Measurements from ENCODE around the gene NDC80. TPM values are rescaled to one million over a fixed set of nuclear protein-coding genes. Genes with fewer than 3 reads are reported as not detected.

Gene NDC80
- total RNA-seq, 1 experiment from 2014 or later = 36.0 TPM

- no peaks in the 10 kb centered on the region for H3K4me1 ChIP-seq (ENCODE audit: control insufficient read depth, insufficient read depth, low read length)
- no peaks in the 10 kb centered on the region for H3K27me3 ChIP-seq (ENCODE audit: control insufficient read depth, insufficient read depth, low read length)
- H3K4me3 ChIP-seq (ENCODE audit: low read depth in 2 of 2, low read length in 2 of 2) = no peak overlapping the region
- intact Hi-C loops (cut with micrococcal nuclease; ENCODE audit: unreplicated experiment) = loop anchor here (5.0 to 10.0 kb wide), 5 partner anchors 315 to 1702 kb away; no protein-coding TSS in a partner anchor
- in situ Hi-C loops (cut with HindIII; ENCODE audit: low pct_unique_long_range_greater_than_20kb, low sequenced_read_pairs) = no loop called here
- H3K9me3 ChIP-seq (ENCODE audit: control insufficient read depth, insufficient read depth, low read depth, low read length) = no peaks in the 10 kb centered on the region
- H3K27ac ChIP-seq (ENCODE audit: low read length) = no peak overlapping the region
- DNase-seq (ENCODE audit: low read depth, low spot score) = no peak
- ChIA-PET CTCF (interaction anchor here (1.0 kb wide), 1 partner anchor 8 kb away, joined by 3 read pairs; no protein-coding TSS in a partner anchor), POLR2A (no interaction called here)
- TF ChIP-seq TCF7L2 (IDR thresholded peaks at IDR 0.05; ENCODE audit: low read depth, low read length) = no peak
- TF ChIP-seq POLR2AphosphoS5 (IDR thresholded peaks at IDR 0.05; ENCODE audit: low read depth, low read length) = no peak
- TF ChIP-seq SIN3A (IDR thresholded peaks at IDR 0.05; ENCODE audit: borderline replicate concordance, insufficient read depth, low read depth, low read length) = no peak
- TF ChIP-seq CTCF (IDR thresholded peaks at IDR 0.05) = no peak
- TF ChIP-seq REST (IDR thresholded peaks at IDR 0.05; ENCODE audit: insufficient read depth in 1 of 2, low read depth in 2 of 2, low read length in 1 of 2) = no peak
- ATAC-seq = no peak
- no TSS peak for BruUV-seq (replicated peaks)
- no peaks in the 10 kb centered on the region; the same call in 1 of the 2 replicates for H3K36me3 ChIP-seq (ENCODE audit: control insufficient read depth, insufficient read depth, low read length)
These were observed 21.9 kb upstream of the NDC80 start for GRCh38 chr18:2549462-2549861.

- no peak overlapping the region for H3K4me3 ChIP-seq (ENCODE audit: low read depth in 2 of 2, low read length in 2 of 2)
- ATAC-seq = no peak
- no peaks in the 10 kb centered on the region for H3K9me3 ChIP-seq (ENCODE audit: control insufficient read depth, insufficient read depth, low read depth, low read length)
- H3K27me3 ChIP-seq (ENCODE audit: control insufficient read depth, insufficient read depth, low read length) = no peaks in the 10 kb centered on the region
- intact Hi-C loops (cut with micrococcal nuclease; ENCODE audit: unreplicated experiment) = no loop called here
- DNase-seq (ENCODE audit: low read depth, low spot score) = no peak
- no peaks in the 10 kb centered on the region; the same call in 1 of the 2 replicates for H3K36me3 ChIP-seq (ENCODE audit: control insufficient read depth, insufficient read depth, low read length)
- TF ChIP-seq CTCF (IDR thresholded peaks at IDR 0.05) (no peak), REST (IDR thresholded peaks at IDR 0.05; ENCODE audit: insufficient read depth in 1 of 2, low read depth in 2 of 2, low read length in 1 of 2) (no peak), POLR2AphosphoS5 (IDR thresholded peaks at IDR 0.05; ENCODE audit: low read depth, low read length) (no peak), SIN3A (IDR thresholded peaks at IDR 0.05; ENCODE audit: borderline replicate concordance, insufficient read depth, low read depth, low read length) (no peak), TCF7L2 (IDR thresholded peaks at IDR 0.05; ENCODE audit: low read depth, low read length) (no peak)
- H3K4me1 ChIP-seq (ENCODE audit: control insufficient read depth, insufficient read depth, low read length) = no peaks in the 10 kb centered on the region
- CTCF ChIA-PET = no interaction called here
- POLR2A ChIA-PET = no interaction called here
- in situ Hi-C loops (cut with HindIII; ENCODE audit: low pct_unique_long_range_greater_than_20kb, low sequenced_read_pairs) = no loop called here
- BruUV-seq (replicated peaks) = no TSS peak
- H3K27ac ChIP-seq (ENCODE audit: low read length) = no peak overlapping the region
These were observed 19.9 kb upstream of the NDC80 start for GRCh38 chr18:2551425-2551824.

Measured in Panc1 (cell line).